Gastrocnemius medialis (tissue), 4 donors: ENCODE data around the gene CNKSR3.

Experiments
- CTCF ChIP-seq, 5 experiments: fragments of 450-650 bp in 3 of 5; fragments of 200-600 bp in 2 of 5; sonication (generic) in 2 of 5; IDR thresholded peaks in 4 of 5; conservative IDR thresholded peaks in 1 of 5; 1 replicate in 4 of 5; 2 replicates in 1 of 5; pipeline ENCODE4 v1.5.1; 2016 to 2019; ENCODE audit warnings: antibody characterized with exemption in 5 of 5, mild to moderate bottlenecking in 3 of 5, moderate library complexity in 3 of 5
- POLR2A ChIP-seq, 2 donors: fragments of 450-650 bp; IDR thresholded peaks; one replicate each; pipeline ENCODE4 v1.6.1; 2017; ENCODE audit warnings: antibody characterized with exemption in 2 of 2, mild to moderate bottlenecking in 2 of 2, moderate library complexity in 2 of 2

- no peak for TF ChIP-seq CTCF (IDR thresholded peaks at IDR 0.05 in 4 of 5, conservative IDR thresholded peaks at IDR 0.05 in 1 of 5)
- no peak for TF ChIP-seq POLR2A (IDR thresholded peaks at IDR 0.05)
Measured at GRCh38 chr6:154356690-154357089, 153.8 kb downstream of the CNKSR3 start, which contains the start of gene IPCEF1.
